SK-N-SH (cell line): Measurements from ENCODE around the gene STYXL1.

Source experiments
- PBX3 ChIP-seq: IDR thresholded peaks from 2 replicates; pipeline ENCODE4; 2012
- TAF1 ChIP-seq: IDR thresholded peaks from 2 replicates; pipeline ENCODE4 v1.6.1; 2012; ENCODE audit warnings: low read depth, mild to moderate bottlenecking, low read length, moderate library complexity, borderline replicate concordance
- TCF12 ChIP-seq: IDR thresholded peaks from 2 replicates; pipeline ENCODE4 v1.4.0; 2012
- TF ChIP-seq, protein P1 (sequence below): fragments of 200-600 bp; sonication (generic); IDR thresholded peaks from 2 replicates; pipeline ENCODE4 v1.6.1; 2017; ENCODE audit warnings: antibody characterized with exemption, mild to moderate bottlenecking, moderate library complexity

GRCh38 chr7:75962607-75963380, 85.0 kb downstream of the STYXL1 start:
- TF ChIP-seq, protein P1, sequence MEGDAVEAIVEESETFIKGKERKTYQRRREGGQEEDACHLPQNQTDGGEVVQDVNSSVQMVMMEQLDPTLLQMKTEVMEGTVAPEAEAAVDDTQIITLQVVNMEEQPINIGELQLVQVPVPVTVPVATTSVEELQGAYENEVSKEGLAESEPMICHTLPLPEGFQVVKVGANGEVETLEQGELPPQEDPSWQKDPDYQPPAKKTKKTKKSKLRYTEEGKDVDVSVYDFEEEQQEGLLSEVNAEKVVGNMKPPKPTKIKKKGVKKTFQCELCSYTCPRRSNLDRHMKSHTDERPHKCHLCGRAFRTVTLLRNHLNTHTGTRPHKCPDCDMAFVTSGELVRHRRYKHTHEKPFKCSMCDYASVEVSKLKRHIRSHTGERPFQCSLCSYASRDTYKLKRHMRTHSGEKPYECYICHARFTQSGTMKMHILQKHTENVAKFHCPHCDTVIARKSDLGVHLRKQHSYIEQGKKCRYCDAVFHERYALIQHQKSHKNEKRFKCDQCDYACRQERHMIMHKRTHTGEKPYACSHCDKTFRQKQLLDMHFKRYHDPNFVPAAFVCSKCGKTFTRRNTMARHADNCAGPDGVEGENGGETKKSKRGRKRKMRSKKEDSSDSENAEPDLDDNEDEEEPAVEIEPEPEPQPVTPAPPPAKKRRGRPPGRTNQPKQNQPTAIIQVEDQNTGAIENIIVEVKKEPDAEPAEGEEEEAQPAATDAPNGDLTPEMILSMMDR, result no peak
- TF ChIP-seq TAF1 (no peak), TCF12 (no peak), PBX3 (no peak)
